Measurements from ENCODE around the gene KRT81.
"Not testable (repeated sequence)": the region's sequence is repeated elsewhere in the genome, so short reads cannot be mapped to it uniquely, and the experiment has no call there.

- TF ChIP-seq, protein P1, sequence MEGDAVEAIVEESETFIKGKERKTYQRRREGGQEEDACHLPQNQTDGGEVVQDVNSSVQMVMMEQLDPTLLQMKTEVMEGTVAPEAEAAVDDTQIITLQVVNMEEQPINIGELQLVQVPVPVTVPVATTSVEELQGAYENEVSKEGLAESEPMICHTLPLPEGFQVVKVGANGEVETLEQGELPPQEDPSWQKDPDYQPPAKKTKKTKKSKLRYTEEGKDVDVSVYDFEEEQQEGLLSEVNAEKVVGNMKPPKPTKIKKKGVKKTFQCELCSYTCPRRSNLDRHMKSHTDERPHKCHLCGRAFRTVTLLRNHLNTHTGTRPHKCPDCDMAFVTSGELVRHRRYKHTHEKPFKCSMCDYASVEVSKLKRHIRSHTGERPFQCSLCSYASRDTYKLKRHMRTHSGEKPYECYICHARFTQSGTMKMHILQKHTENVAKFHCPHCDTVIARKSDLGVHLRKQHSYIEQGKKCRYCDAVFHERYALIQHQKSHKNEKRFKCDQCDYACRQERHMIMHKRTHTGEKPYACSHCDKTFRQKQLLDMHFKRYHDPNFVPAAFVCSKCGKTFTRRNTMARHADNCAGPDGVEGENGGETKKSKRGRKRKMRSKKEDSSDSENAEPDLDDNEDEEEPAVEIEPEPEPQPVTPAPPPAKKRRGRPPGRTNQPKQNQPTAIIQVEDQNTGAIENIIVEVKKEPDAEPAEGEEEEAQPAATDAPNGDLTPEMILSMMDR (IDR thresholded peaks at IDR 0.05), result not testable (repeated sequence)
- TF ChIP-seq POLR2A (IDR thresholded peaks at IDR 0.05; ENCODE audit: low read depth), result not testable (repeated sequence)
These were observed 24.4 kb upstream of the KRT81 start for GRCh38 chr12:52315721-52316120.

Data from esophagus muscularis mucosa (tissue), 3 donors.